GM18951 (cell line): ENCODE measurements around the gene ZRSR2.

ENCODE experiments used
- POLR2A ChIP-seq: IDR thresholded peaks from 4 replicates; pipeline ENCODE4 v1.6.1; 2011; ENCODE audit warnings: mild to moderate bottlenecking; ENCODE audit not compliant: insufficient read length, insufficient read depth; ENCODE audit errors: extremely low read depth
- in situ Hi-C: fragments of 300-500 bp; cut with MboI; formaldehyde crosslinking; loops from one replicate; pipeline ENCODE4 v1.12.0; 2022; ENCODE audit warnings: low sequenced_read_pairs, mixed read lengths, inconsistent platforms; ENCODE audit not compliant: unreplicated experiment

The ZRSR2 gene

GRCh38 chrX:15848576-15848975 lies 58.3 kb downstream of the ZRSR2 start:
- no peak for TF ChIP-seq POLR2A
- in situ Hi-C loops, result no loop called here

DNA sequence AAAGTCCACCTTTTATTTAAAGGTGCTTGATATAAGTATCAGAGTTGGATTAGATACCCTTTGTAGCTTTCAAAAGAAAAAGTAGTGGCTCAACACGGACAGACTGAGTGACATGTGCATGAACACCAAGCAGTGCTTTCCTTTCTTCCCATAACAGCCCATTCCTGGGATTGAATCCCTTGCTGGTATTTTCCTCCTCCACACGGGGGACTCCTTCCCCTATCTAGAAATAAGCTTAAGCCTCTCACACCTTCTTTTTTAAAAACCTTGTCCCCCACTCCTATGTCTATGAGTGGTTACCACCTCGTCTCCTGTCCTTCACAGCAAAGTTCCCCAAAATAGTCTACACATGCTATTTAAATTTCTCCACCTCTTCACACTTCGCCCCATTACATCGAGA lies 59.3 kb downstream of the ZRSR2 start:
- in situ Hi-C loops, result no loop called here
- TF ChIP-seq POLR2A, result no peak

- in situ Hi-C loops, result no loop called here
- TF ChIP-seq POLR2A, result no peak
Observed at GRCh38 chrX:15853586-15854079, 63.3 kb downstream of the ZRSR2 start.

DNA sequence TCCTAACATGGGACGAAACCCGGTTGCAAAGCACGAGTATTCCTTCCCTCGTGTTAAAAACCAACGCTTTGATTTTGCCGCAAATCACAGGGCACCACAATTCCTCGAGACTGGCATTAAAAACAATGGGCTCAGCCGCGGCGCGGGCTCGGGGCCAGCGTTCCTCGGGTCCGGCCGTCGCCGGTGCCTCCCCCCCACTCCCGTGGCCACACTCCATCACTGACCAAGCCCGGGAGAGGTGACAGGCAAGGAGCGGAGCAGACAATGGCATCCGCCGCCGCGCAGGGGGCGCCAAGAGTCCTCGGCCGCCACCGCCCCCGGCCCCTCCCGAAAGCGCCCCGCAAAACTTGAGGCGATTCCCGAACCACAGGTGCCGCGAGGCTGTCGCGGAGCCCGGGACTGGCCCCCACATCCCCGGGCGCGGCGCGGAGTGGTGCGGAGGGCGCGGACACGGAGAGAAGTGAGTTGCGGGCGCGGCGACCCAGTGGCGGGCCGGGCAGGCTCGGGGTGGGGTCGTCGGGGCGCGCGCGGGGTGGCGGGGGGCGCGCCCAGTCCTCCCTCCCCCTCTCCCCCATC lies 63.9 kb downstream of the ZRSR2 start:
- TF ChIP-seq POLR2A, result no peak
- in situ Hi-C loops, result no loop called here

DNA sequence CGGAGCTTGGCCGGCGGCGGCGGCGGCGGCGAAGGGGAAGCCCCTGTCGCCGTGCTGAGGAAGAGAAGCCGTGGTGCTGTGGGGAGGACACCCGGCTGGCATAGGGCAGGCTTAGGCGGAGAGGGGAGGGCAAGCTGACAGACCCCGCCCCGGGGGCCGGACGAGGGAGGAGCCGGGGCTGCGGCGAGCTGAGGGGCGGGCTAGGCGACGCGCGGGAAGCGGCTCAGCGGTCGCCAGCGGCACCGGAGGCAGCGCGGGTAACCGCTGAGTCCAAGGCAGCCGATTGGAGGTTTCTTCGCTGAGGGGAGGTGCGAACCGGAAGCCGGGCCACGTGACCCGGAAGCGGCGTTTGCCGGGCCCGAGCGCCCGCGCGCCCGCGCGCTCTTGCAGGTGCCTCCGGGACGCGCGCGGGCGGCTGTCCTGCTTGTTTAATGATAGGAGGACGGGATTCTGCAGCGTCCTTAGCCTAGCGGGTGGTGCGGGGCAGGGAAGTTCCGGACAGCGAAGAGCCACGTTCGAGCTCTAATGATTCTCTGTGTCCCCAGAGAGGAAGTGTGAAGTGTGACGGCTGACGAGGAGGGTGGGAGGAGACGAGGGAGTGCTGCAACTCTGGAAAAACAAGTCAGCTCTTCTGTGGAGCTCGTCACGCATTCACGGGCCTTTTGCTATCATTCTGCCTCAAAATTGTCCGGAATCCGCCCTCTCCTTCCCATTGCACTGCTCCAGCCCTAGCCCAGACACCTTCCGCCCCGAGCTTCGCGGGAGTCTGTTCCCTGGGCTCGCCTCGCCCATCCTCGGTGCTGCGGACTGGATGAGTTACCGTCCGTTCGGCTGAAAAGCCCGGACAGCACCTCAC lies 64.7 kb downstream of the ZRSR2 start, which contains the start of gene AP1S2:
AP1S2 (minus strand) TSS at position 102 of the 856 bp plus-strand sequence. CDS start 2,289 bp downstream, outside the sequence.
- in situ Hi-C loops, result no loop called here
- peak; percentile 75 for TF ChIP-seq POLR2A

- no peak for TF ChIP-seq POLR2A
- in situ Hi-C loops, result no loop called here
Observed at GRCh38 chrX:15855568-15856221, 65.4 kb downstream of the ZRSR2 start.

DNA sequence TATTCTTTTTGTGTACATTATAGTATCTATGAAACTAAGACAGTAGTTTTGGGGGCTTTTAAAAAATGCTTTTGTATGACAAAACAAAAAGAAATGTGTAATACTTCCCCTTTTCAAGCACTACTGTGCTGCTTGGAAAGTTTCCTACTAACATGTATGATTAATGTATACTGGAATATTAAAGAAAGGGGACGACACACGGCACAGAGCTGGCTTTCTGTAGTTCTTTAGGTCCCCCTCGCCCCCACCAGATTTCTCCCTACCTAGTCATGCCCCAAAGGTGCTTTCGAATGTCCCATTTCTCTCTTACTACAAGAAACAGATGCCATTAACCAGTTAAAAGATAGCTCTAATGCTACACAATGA lies 65.9 kb downstream of the ZRSR2 start:
- in situ Hi-C loops, result no loop called here
- no peak for TF ChIP-seq POLR2A

DNA sequence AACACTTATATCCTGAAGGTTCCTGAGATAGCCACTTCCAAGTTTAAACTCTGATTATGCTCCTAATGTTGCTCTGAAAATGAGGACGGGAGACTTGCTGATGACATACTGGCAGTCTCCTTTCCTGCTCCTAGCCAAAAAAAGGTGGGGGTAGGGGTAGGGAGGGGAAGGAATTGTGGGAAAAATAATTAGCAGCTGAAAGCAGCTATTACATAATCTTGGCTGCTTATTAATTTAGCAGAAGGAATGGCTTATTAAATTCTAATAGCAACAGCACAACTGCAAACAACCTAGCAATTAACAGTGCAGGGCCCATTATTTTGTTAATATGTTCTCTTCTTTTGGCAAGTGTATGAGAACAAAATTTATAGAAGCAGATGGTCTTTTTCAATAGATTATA lies 66.4 kb downstream of the ZRSR2 start:
- in situ Hi-C loops, result no loop called here
- TF ChIP-seq POLR2A, result no peak

DNA sequence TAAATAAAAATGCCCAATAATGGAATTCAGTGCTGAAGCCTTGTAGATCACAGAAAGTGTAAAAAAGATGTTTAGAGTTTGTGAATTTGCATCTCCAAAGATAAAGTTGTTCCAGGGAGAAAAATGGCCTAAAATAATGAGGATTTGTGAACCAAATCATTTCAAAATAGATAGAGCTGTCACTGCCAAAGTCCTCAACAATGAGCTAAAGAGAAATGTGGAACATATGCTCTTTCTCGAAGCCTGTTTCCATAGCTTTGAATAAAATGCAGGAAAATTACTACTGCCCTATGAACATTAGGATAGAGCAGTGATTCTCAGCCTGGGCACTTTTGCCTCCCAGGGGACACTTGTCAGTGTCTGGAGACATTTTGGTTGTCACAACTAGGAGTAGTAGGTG lies 67.8 kb downstream of the ZRSR2 start:
- no peak for TF ChIP-seq POLR2A
- in situ Hi-C loops, result no loop called here

DNA sequence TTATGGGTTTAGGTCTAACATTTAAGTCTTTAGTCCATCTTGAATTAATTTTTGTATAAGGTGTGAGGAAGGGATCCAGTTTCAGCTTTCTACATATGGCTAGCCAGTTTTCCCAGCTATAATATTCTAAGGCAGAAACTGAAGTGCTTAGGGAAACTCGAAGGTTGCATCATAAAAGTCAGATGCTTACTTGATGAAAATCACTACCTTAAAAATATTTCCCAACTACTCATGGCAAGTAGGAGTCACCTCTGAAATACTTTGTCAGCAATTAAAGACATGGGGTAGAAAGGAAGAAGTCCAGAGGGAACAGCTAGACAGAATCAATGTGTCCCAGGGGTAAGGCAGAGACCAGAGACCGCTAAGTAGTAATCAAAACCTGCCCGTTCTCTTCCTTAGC lies 70.6 kb downstream of the ZRSR2 start:
- TF ChIP-seq POLR2A, result no peak
- in situ Hi-C loops, result no loop called here

GRCh38 chrX:15864023-15864422 lies 73.7 kb downstream of the ZRSR2 start:
- TF ChIP-seq POLR2A, result no peak
- in situ Hi-C loops, result no loop called here

DNA sequence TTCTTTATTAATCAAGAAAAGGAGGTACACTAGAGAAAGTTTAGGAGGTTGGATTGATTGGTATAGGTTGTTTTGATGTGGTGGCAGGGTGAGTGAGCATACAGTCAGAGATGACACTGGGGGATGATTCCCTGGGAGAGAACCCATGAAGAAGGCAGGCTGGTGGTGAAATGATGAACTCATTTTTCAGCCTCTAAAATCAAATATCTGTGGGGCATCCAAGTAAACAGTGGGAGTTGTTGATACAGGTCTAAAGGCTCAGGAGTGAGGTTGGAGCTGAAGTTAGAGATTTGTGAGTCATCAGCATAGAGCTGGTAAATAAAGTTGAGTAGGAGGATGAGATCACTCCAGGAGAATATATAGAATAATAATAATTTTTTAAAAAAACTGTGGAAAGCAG lies 74.3 kb downstream of the ZRSR2 start:
- in situ Hi-C loops, result no loop called here
- no peak for TF ChIP-seq POLR2A

DNA sequence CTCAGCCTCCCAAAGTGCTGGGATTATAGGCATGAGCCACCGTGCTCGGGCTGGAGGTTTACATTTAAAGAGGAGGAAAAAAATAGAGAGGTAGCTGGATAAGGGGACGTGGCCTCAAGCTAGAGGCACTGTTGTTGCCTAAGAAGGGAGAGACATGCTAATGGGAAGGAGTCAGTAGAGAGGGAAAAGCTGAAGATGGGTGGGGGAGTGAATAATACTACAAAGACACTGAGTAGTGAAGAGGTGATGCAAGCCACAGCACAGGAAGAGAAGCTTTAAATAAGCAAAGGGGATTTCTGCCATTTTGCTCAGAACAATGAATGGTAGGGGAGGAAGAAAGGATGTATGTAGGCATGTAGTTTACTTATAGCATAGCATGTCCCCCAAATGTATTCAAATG lies 75.9 kb downstream of the ZRSR2 start:
- in situ Hi-C loops, result no loop called here

More for the DNA sequence above, 75.9 kb downstream of the ZRSR2 start:
- TF ChIP-seq POLR2A, result no peak
